Measurements from ENCODE around the gene TRIM26.

GRCh38 chr6:30151580-30151979, 61.6 kb downstream of the TRIM26 start:
- TF ChIP-seq CTCF (IDR thresholded peaks at IDR 0.05) (no peak), POLR2A (IDR thresholded peaks at IDR 0.05) (no peak)

Data from lower leg skin (tissue), 3 donors.